ENCODE data around the gene ZNF367. TPM values are rescaled to one million over a fixed set of nuclear protein-coding genes. Genes with fewer than 3 reads are reported as not detected.
"Not testable (repeated sequence)": the region's sequence is repeated elsewhere in the genome, so short reads cannot be mapped to it uniquely, and the experiment has no call there.

ZNF367 gene
- total RNA-seq, 1 donor from 2014 or later: 26.1 TPM

DNA sequence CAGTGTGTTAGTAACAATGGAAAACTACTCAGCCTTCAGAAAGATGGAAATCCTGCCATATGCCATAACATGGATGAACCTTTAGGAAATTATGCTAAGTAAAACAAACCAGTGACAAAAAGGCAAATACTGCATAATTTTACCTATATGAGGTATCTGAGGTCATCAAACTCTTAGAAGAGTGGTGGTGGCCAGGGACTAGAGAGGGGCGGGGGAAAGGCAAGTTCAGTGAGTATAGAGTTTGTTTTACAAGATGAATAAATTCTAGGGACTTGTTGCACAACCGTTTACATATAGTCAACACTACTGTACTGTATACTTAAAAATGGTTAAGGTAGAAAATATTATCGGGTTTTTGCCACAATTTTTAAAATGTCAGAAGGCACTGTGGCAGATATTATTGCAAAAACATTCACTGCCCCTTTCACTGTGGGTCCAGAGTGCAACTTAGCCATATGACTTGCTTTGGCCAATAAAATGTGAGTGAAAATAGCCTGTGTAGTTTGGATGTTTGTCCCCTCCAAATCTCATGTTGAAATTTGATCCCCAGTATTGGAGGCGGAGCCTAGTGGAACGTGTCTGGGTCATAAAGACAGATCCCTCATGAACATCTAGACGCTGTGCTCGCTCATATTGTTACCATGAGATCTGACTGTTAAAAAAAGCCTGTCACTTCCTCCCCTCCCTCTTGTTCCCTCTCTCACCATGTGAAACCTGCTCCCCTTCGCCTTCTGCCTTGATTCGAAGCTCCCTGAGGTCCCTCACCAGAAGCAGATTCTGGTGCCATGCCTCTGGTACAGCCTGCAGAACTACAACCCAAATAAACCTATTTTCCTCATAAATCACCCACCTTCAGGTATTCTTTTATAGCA, 9.5 kb downstream of the ZNF367 start:
- intact Hi-C loops (cut with micrococcal nuclease): no loop called here

DNA sequence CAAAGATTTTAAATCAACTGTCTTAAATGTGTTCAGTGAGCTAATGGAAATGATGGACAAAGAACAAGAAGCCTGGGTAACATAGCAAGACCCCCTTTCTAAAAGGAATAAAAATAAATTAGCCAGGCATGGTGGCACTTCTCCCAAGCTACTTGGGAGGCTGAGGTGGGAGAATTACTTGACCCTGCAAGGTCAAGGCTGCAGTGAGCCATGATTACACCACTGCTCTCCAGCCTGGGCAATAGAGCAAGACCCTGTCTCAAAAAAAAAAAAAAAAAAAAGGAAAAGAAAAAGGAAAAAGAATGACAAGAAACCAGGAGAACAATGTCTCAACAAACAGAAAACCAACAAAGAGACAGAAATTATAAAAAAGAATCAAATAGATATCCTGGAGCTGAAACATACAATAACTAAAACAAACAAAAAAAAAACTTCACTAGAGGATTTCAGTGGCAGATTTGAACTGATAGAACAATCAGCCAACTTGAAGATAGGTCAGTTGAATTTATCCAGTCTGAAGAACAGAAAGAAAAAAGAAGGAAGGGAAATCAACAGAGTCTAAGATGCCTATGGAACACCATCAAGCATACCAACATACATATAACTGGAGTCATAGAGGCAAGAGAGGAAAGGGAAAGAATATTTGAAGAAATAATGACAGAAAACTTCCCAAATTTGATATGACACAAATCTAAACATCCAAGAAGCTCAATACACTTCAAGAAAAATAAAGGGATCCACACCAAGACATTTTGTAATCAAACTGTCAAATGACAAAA, 17.8 kb downstream of the ZNF367 start:
- intact Hi-C loops (cut with micrococcal nuclease): no loop called here

DNA sequence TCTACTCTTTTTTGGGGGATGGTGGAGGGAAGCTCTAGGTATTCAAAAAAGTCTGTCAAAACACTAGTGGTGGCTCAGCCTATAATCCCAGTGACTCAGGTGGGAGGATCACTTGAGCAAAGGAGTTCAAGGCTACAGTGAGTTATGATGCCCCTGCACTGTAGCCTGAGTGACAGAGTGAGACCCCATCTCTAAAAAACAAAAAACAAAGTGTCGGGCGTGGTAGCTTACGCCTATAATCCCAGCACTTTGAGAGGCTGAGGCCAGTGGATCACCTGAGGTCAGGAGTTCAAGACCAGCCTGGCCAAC, 18.9 kb downstream of the ZNF367 start:
- intact Hi-C loops (cut with micrococcal nuclease): no loop called here

- intact Hi-C loops (cut with micrococcal nuclease): no loop called here
Observed at GRCh38 chr9:96398582-96399324, 19.4 kb downstream of the ZNF367 start.

DNA sequence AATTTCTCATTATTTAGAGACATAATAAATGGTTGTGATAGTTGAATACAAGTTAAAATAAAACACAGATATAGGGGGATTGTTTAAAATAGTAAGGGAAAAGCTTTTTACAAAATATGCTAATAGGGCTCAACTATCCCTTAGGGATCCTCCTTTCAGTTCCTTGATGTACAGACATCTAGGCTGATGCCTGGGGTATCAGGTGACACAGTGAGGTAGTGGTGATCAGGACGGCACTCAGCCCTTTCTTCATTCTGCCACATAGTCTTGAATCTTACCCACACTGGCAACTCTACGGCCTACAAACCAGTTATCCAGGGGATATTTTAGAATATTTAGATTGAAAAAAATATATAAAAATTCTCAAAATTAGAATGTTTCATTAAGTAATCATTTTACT, 22.2 kb downstream of the ZNF367 start:
- intact Hi-C loops (cut with micrococcal nuclease): no loop called here

DNA sequence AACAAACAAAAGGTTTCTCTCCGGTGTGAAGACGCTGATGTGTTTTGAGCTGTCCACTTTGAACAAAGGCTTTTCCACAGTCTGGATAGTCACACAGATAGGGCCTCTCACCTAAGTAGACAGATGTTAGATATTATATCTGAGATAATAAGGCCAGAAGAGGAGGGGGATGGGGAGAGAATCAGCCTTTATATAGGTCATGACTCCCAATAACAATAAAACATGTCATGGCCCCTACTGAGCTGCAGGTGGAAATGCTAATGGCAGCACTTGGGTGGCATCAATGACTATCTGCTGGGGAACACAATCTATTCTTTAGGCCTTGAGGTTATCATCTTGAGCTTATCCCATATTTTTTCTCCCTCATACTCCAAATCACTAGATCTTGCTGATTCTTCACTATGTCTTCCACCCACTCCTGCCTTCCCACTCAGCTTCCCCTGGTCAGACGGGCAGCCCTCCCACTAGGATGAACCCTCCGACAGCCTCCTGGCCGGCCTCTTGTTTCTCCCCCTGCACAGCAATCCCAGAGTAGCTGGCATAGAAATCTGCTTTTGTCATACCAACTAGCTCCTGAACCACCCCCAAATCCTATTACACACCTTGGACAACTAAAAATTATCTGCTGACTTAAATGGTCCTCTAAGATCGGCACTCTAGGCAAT, 23.2 kb downstream of the ZNF367 start:
- intact Hi-C loops (cut with micrococcal nuclease): no loop called here

GRCh38 chr9:96392263-96392662, 25.9 kb downstream of the ZNF367 start:
- intact Hi-C loops (cut with micrococcal nuclease): no loop called here

- intact Hi-C loops (cut with micrococcal nuclease): no loop called here
Observed at GRCh38 chr9:96391021-96391765, 27.0 kb downstream of the ZNF367 start.

GRCh38 chr9:96388144-96388543, 30.0 kb downstream of the ZNF367 start:
- intact Hi-C loops (cut with micrococcal nuclease): no loop called here

DNA sequence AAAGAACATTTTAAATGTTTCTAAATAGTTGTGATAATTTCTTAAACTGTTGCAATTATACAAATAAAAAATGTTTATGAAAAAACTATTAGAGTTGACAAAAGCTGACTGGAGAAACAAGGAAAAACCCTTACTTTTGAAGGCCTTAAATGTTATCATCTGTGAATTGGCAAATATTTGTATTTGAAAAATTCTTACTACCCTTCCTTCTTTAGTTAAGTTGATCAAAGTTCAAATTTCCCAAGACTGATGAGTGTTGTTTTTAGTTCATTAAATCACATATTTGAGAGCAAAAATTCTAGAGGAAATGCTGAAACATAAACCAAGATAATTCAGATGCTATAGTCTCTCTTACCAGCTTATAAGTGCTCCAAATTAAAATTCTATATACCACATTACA, 32.0 kb downstream of the ZNF367 start:
- intact Hi-C loops (cut with micrococcal nuclease): no loop called here

DNA sequence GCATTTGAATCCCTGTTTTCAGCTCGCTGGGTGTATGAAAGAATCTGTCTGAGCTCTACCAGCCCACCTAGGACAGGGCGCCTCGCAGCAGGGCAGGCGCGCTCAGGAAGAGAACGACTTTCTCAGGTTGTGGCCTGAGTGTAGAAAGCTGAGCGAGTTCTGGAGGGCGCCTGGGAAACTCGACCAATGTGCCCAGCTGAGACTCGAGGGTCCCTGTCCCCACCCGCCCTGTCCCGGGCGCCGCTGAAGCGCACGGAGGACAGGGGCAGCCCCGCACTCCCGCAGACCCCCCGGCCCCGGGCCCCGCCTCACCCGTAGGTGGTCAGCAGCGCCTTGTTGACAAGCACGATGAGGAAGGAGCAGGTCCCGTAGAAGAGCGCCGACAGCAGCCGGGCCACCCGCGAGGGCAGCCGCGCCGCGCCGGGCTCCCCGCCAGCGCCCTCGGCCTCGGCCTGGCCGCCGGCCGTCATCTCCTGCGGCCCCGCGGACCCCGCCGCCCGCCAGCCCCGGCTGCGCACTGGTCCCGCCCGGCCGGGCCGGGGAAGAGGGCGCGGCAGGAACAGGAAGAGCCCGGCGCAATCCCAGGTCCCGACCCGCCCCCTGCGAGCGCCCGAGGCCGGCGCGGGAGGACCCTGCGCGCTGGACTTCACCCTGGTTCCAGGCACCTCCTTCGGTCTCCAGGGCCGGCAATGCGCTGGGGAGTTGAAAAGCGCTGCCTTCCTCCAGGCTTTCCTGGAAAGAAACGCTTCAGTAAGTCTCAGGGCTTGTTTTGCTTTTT, 34.8 kb downstream of the ZNF367 start, which contains the start of gene SLC35D2:
TSS of gene SLC35D2 (minus strand) at position 547 of the 778 bp plus-strand sequence. CDS start at position 470, 77 bp downstream.
- intact Hi-C loops (cut with micrococcal nuclease): no loop called here

DNA sequence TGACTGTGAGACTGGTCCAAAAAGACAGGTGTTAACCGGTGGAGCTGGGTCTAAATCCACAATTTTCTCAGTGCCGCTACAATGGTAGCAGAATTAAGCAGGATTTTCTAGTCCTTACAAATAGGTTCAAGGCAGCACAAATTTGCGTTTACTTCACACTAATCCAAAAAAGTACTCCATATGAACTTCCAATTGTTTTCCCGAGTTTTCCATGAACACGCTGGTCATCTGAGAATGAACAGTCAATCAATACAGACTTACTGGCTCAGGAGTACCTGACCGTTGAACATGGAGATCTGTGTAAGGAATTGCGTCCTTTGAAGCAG, 35.4 kb downstream of the ZNF367 start:
- intact Hi-C loops (cut with micrococcal nuclease): no loop called here

DNA sequence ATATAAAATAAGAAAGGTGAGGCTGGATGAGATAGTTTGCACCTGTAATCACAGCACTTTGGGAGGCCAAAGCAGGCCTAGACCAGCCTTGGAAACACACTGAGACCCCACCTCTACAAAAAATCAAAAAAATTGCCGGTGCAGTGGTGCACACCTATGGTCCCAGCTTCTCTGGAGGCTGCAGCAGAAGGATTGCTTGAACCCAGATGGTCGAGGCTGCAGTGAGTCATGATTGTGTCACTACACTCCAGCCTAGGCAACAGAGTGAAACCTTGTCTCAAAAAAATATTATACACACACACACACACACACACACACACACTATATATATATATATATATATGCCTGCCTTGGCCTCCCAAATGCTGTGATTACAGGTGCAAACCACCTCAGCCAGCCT, 36.0 kb downstream of the ZNF367 start:
- intact Hi-C loops (cut with micrococcal nuclease): no loop called here

GRCh38 chr9:96381696-96382095, 36.5 kb downstream of the ZNF367 start:
- intact Hi-C loops (cut with micrococcal nuclease): no loop called here

DNA sequence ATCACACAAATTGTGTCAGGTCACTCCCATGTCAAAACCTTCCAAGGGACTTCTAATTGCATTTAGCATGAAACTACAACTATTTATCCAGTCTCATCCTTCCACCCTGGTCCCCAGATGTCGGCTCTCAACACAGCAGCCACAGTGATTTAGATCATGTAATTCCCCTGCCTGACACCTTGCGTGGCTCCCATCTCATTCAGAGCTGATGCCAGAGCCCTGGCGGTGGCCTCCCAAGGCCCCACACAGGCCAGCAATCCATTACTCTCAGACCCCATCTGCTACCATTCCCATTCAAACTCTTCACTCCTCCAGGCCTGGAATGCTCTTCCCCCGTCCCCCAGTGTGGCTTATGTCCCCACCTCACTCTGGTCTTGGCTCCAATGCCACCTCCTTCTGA, 37.0 kb downstream of the ZNF367 start:
- intact Hi-C loops (cut with micrococcal nuclease): no loop called here

GRCh38 chr9:96379461-96379860, 38.7 kb downstream of the ZNF367 start:
- intact Hi-C loops (cut with micrococcal nuclease): no loop called here

- intact Hi-C loops (cut with micrococcal nuclease): no loop called here
Observed at GRCh38 chr9:96378187-96378586, 40.0 kb downstream of the ZNF367 start.

DNA sequence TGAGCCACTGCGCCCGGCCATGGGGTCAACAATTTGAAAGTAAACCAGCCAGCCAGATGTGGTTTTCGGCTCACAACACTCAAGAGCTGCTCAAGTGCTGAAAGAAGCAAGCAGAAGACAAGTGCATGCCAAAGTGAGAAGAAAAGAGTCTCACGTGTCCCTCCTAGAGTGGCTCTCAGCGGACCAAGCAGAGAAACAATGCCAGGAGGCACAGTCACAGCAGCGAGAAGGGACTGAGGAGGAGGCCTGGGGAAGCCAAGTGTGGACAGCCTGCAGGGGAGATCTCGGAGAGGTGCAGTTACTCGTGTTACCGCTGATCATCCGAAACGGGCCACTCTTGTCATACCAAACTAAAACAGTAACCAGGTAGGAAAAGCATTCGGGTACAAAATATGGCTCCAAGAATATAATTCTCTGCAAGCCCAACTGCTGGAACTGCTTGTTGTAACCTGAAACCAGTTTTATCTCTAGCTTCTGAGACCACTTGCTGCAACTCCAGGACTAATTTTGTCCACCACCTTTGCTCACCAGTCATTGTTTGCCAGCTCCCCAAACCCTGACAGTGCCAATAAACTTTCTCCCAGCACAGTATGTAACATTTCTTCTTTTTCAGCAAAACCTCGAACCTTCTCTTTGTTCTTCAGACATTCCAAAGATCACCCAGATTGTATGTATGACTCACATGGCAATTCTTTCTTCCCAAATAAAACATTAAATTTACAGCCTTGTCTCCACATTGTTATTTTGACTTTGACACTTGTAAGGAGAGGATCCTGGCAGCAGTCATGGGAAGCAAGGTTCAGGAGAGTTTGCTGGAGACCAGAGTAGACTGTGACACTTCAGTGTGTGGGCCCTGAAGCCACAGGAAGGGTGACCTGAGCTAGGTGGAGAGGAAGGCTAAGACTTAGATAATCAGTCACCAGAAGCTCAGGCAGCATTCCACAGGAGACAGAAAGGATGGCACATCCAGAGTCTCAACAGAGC, 41.0 kb downstream of the ZNF367 start:
- intact Hi-C loops (cut with micrococcal nuclease): no loop called here

GRCh38 chr9:96375507-96375906, 42.7 kb downstream of the ZNF367 start:
- intact Hi-C loops (cut with micrococcal nuclease): not testable (repeated sequence)
